Suprapubic skin (tissue), 4 donors: ENCODE results near the gene UTF1. TPM values are rescaled to one million over a fixed set of nuclear protein-coding genes. Genes with fewer than 3 reads are reported as not detected.

Experiments
- DNase-seq, 2 donors: peaks; one replicate each; pipeline ENCODE4 v3.0.0-alpha.2; 2019; ENCODE audit warnings: low spot score in 2 of 2
- H3K27ac ChIP-seq: fragments of 200-600 bp; sonication (generic); one replicate; pipeline ENCODE4 v1.5.1; 2019
- H3K27me3 ChIP-seq: fragments of 200-600 bp; sonication (generic); one replicate; pipeline ENCODE4 v1.5.1; 2019
- H3K36me3 ChIP-seq: fragments of 200-600 bp; sonication (generic); one replicate; pipeline ENCODE4 v1.5.1; 2019
- H3K4me1 ChIP-seq: fragments of 200-600 bp; sonication (generic); one replicate; pipeline ENCODE4 v1.5.1; 2019
- H3K4me3 ChIP-seq: fragments of 200-600 bp; sonication (generic); one replicate; pipeline ENCODE4 v1.5.1; 2019; ENCODE audit warnings: mild to moderate bottlenecking
- H3K9me3 ChIP-seq: fragments of 200-600 bp; sonication (generic); one replicate; pipeline ENCODE4 v1.5.1; 2019
- EP300 ChIP-seq: sonication (generic); formaldehyde crosslinking; IDR thresholded peaks from one replicate; pipeline ENCODE4 v1.6.1; 2017; ENCODE audit warnings: antibody characterized with exemption
- POLR2A ChIP-seq, 2 donors: fragments of 450-650 bp; IDR thresholded peaks; one replicate each; pipeline ENCODE4 v1.6.1; 2017; ENCODE audit warnings: antibody characterized with exemption in 2 of 2, mild to moderate bottlenecking in 2 of 2, moderate library complexity in 2 of 2
- POLR2AphosphoS5 ChIP-seq, 3 donors: sonication (generic); formaldehyde crosslinking; IDR thresholded peaks; one replicate each; pipeline ENCODE4 v1.6.1; 2017; ENCODE audit warnings: antibody characterized with exemption in 3 of 3
- WGBS: methylation state at CpG from one replicate; pipeline ENCODE4 v1.1.5; 2018; 5-methylcytosine and 5-hydroxymethylcytosine counted together
- total RNA-seq, 4 donors: library from RNA; depleted of rRNA; stranded (reverse); fragments of >200 nt; gene quantifications; one replicate each; pipeline ENCODE4 v1.1.0, GENCODE V29; 2016
- TF ChIP-seq, protein P1 (sequence below), 2 donors: fragments of 200-600 bp in 1 of 2; fragments of 450-650 bp in 1 of 2; sonication (generic) in 1 of 2; IDR thresholded peaks; one replicate each; pipeline ENCODE4 v1.5.1; 2016 to 2019; ENCODE audit warnings: antibody characterized with exemption in 2 of 2, mild to moderate bottlenecking in 1 of 2, moderate library complexity in 1 of 2

Gene UTF1
- total RNA-seq, 4 donors from 2014 or later, result not detected

DNA sequence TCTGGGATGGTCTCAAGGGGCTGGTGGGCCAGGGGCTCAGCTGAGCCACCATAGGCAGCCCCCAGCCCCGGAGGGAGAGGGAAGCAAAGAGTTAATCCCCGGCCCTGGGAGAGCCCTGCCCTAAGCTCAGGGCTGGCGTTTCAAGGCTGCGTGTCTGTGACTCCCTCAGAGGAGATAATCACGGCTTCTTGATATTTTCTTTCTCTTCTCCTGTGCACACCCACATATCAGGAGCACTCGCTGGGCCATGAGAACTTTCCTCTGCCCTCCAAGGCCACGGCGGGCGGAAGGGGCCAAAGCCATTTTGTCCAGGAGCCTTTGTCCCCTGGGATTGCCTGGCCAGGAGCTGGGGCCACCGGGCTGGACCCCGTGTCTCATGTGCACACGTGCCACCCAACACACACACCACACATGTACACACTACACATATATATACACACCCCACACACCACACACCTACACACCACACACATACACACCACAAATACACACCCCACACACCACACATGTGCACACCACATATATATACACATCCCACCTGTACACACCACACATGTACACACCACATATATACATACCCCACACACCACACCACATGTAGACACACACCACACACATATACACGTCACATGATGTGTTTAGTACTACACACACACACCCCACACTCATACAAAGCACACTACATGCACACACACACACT, 24.6 kb downstream of the UTF1 start:
- 67% methylated on average over 12 of the region's 13 CpGs for WGBS
- H3K27me3 ChIP-seq, result peaks cover 19% of the 10 kb centered on the region
- peaks cover 25% of the 10 kb centered on the region for H3K4me1 ChIP-seq
- H3K9me3 ChIP-seq, result no peaks in the 10 kb centered on the region
- TF ChIP-seq, protein P1, sequence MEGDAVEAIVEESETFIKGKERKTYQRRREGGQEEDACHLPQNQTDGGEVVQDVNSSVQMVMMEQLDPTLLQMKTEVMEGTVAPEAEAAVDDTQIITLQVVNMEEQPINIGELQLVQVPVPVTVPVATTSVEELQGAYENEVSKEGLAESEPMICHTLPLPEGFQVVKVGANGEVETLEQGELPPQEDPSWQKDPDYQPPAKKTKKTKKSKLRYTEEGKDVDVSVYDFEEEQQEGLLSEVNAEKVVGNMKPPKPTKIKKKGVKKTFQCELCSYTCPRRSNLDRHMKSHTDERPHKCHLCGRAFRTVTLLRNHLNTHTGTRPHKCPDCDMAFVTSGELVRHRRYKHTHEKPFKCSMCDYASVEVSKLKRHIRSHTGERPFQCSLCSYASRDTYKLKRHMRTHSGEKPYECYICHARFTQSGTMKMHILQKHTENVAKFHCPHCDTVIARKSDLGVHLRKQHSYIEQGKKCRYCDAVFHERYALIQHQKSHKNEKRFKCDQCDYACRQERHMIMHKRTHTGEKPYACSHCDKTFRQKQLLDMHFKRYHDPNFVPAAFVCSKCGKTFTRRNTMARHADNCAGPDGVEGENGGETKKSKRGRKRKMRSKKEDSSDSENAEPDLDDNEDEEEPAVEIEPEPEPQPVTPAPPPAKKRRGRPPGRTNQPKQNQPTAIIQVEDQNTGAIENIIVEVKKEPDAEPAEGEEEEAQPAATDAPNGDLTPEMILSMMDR (IDR thresholded peaks at IDR 0.05), result no peak
- TF ChIP-seq POLR2AphosphoS5 (IDR thresholded peaks at IDR 0.05) (no peak), EP300 (no peak), POLR2A (IDR thresholded peaks at IDR 0.05) (no peak)
- H3K4me3 ChIP-seq, result no peak overlapping the region
- H3K36me3 ChIP-seq, result no peaks in the 10 kb centered on the region
- H3K27ac ChIP-seq, result no peak overlapping the region
- DNase-seq, result no peak

DNA sequence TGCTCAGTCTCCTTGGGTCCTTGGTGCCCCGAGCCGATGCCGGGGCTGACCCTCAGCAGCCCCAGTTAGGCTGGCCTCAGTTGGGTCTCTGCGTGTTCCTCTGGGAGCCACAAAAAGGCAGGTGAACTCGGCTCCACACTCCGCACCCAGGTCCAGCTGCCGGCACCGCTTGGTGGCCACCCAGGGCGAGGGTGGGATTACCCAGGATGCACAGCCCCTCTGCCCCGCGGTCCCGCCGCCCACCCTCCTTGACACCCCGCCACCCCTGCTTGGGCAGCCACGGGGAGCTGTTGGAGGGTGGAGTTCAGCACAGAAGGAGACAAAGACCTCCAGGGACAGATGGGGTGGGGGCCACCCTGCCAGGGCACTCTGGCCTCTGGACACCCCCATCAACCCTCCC, 25.3 kb downstream of the UTF1 start:
- H3K36me3 ChIP-seq, result no peaks in the 10 kb centered on the region
- H3K4me3 ChIP-seq, result no peak overlapping the region
- no peak for DNase-seq
- whole genome bisulfite sequencing, result 60% methylated on average over 1 of the region's 15 CpGs
- H3K4me1 ChIP-seq, result peaks cover 33% of the 10 kb centered on the region
- peaks cover 16% of the 10 kb centered on the region for H3K27me3 ChIP-seq
- H3K9me3 ChIP-seq, result no peaks in the 10 kb centered on the region
- H3K27ac ChIP-seq, result no peak overlapping the region
- no peak for TF ChIP-seq EP300
- TF ChIP-seq, protein P1 (IDR thresholded peaks at IDR 0.05), result no peak
- no peak for TF ChIP-seq POLR2AphosphoS5 (IDR thresholded peaks at IDR 0.05)

DNA sequence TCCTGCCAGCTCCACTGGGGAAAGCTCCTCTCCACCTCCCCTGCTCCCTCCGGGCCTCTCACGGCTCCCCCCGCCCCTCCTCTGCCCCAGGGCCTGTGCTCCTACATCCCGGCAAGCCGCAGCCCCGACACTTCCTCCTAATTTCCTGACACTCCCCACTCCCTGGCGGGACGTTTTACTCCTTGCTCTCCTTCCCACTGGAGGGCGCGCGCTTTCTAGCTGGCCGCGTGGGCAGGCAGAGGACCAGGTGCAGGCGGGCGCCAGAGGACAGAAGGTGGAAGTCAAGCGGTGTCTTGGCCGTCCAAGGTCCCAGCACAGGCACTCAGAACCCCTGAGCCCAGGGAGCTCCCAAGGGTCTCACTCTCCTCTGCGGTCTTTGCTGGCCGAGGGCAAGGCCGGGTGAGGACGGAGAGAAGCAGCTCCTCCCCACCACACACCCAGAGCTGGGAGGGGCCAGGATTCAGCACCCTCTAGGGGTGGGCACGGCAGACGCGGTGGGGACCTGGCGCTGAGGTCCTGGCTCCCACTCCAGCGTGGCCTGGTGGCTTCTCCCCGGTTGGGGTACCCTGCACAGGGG, 27.6 kb downstream of the UTF1 start:
- TF ChIP-seq EP300, result no peak
- TF ChIP-seq POLR2AphosphoS5 (IDR thresholded peaks at IDR 0.05), result no peak
- TF ChIP-seq POLR2A (IDR thresholded peaks at IDR 0.05), result no peak
- TF ChIP-seq, protein P1 (IDR thresholded peaks at IDR 0.05), result no peak
- DNase-seq, result no peak
- H3K36me3 ChIP-seq, result no peaks in the 10 kb centered on the region
- H3K4me1 ChIP-seq, result peaks cover 52% of the 10 kb centered on the region
- peak overlapping the region; percentile 80 for H3K27ac ChIP-seq
- H3K27me3 ChIP-seq, result no peaks in the 10 kb centered on the region
- WGBS, result 16% methylated on average over 15 of the region's 27 CpGs
- H3K4me3 ChIP-seq, result peak overlapping the region; percentile 36
- H3K9me3 ChIP-seq, result no peaks in the 10 kb centered on the region

DNA sequence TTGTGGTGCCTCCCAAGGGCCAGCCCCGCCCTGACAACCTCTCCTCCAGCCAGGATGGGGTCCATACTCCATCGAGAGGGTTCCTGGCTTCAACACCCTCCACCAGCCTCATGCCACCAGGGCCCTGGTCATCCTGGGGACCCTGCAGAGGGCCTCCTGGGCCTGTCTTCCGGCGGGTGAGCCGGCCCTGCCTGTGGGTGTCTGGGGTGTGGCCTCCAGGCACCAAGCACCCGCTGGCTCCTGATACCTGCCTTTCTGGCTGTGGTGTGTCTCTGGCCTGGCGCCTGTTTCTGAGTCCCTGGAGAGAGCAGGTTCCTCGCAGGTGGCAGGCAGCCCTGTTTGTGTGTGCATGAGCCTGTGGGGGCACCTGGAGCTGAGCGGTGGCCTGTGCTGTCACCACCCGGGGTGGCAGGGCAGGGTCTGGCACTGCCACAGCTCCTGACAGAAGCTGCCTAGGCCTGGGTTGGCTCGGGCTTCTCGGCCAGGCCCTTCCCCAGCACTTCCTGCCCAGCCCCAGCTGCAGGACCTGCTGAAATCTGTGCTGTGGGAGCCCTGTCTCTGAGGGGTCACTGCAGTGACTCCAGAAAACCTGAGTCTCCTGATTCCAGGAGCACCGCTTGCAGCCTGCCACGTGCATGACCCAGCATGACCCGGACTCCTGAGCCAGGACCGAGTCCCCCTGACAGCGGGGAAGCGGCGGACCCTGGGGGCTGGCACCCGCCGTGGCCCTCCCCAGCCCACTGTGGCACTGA, 28.2 kb downstream of the UTF1 start:
- no peak for DNase-seq
- Histone ChIP-seq H3K36me3 (no peaks in the 10 kb centered on the region), H3K27ac (peak overlapping the region; percentile 80), H3K27me3 (no peaks in the 10 kb centered on the region), H3K4me1 (peaks cover 58% of the 10 kb centered on the region), H3K9me3 (no peaks in the 10 kb centered on the region), H3K4me3 (peak overlapping the region; percentile 36)
- TF ChIP-seq POLR2A (IDR thresholded peaks at IDR 0.05), result peak in 1 of 2 donors; percentile 2
- no peak for TF ChIP-seq EP300
- WGBS, result 70% methylated on average over 2 of the region's 21 CpGs

DNA sequence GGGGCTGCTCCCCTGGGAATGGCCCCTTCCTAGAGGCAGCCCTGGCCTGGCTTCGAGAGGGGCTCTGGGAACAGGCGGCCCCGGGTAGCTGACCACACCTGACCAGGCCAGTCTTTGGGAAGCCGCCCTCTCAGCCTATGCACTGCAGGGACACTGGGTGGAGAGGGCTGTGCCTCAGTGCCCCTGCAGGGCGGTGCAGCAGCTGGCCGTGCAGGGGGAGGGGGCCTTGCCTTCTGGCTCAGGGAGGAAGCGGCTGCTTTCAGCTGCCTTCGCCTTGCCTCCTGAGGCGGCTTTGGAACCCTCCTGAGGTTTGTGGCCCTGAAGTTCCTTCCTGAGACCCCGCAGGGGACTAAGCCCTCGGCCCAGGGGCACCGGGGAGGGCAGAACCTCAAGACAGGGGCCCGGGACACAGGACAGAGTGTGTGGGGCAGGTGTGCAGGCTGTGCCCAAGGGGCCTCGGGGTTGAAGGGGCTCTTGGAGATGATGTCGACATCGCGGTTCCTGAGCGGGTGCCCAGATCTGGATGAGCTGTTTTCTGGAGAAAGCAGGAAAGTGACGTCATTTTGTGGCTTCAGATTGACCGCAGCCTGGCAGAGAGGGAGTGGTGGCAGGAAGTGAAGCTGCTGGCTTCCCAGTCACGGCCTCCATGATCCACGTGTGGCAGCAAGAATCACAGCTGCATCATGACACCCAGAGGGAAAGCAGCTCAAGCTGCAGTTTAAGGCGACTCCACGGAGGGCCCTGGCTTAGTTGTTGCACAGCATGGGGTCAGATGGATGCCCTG, 29.0 kb downstream of the UTF1 start:
- TF ChIP-seq POLR2A (IDR thresholded peaks at IDR 0.05) (no peak), POLR2AphosphoS5 (IDR thresholded peaks at IDR 0.05) (peak; percentile 39 to 52 (median 47))
- TF ChIP-seq, protein P1 (IDR thresholded peaks at IDR 0.05), result no peak
- Histone ChIP-seq H3K9me3 (no peaks in the 10 kb centered on the region), H3K4me3 (no peak overlapping the region), H3K27ac (peak overlapping the region; percentile 80), H3K27me3 (no peaks in the 10 kb centered on the region), H3K4me1 (peaks cover 58% of the 10 kb centered on the region), H3K36me3 (no peaks in the 10 kb centered on the region)
- DNase-seq, result peak; percentile 92 to 93
- no CpG with 5 or more reads among the region's 24 CpGs for WGBS
